HG03097 (cell line): ENCODE measurements around the gene DOK5.

Experiments used
- ATAC-seq: cut with Tn5 transposase; IDR thresholded peaks from one replicate; pipeline ENCODE4 v1.9.1; 2021; ENCODE audit not compliant: unreplicated experiment, low FRiP score

Gene DOK5

DNA sequence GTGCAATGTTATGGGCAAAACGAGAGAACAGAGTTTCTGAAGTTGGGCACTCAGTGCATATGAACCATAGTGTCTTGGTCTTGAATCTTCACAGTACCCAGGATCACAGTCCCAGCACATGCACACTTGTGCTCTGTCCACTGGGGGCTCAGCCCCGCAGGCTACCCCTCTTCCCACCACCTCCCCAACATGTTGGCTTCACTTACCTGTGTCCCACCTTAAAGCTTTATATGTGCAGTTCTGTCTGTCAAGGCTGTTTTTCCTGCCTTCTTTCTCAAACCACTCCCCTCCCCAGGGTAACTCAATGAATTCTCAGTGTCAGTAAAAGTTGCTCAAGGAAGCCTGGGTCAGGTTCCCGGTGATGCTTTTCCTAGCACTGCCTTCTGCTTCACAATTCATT is 129.9 kb downstream of the DOK5 start:
- ATAC-seq: no peak

DNA sequence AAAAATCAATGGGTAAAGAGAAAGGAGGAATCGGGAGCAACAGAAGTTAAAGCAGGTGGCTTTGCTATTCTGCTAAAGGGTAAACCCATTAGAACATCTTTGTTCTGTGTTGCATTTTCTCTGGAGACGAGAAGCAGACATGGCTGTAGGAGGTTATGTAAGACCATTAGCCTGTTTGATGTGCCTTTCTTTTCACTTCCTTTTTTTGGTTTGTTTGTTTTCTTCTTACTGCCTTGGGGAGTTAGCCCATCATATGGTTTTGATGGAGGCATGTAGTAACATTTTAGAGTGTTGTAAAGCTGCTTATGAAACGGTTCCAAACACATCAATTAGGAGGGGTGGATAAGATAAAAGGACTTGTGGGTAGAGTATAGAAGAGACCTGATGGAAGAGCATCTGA is 131.0 kb downstream of the DOK5 start:
- ATAC-seq: no peak

DNA sequence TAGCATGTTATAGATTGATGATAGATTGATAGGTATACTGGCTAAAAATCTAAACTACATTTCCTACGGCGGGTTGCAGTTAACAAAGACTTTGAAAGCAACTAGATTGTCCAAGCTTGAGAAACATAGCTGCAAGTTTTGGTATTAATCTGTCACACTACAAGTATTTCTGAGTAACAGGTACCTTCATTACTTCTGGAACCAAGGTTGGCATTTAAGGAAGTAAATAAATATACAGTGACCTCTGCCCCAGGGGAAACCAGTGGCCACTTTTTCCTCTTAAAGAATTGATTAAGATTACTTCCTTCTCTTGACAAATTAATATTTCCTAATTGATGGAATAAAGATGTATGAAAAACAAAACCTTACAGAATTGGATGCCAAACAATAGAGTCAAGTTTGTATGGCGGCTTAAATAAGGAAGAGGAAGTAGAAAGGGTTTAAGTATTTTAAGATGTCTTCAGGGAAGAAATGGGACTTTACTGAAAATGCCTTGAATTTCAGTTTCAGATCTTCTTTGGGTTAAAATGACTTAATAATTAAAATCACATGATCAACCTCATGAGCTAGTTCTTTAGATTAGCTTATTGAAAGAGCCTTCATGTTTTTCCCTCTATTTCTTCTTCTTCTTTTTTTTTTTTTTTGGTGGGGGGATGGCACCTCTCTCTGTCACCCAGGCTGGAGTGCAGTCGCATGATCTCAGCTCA is 132.8 kb downstream of the DOK5 start:
- ATAC-seq: no peak

DNA sequence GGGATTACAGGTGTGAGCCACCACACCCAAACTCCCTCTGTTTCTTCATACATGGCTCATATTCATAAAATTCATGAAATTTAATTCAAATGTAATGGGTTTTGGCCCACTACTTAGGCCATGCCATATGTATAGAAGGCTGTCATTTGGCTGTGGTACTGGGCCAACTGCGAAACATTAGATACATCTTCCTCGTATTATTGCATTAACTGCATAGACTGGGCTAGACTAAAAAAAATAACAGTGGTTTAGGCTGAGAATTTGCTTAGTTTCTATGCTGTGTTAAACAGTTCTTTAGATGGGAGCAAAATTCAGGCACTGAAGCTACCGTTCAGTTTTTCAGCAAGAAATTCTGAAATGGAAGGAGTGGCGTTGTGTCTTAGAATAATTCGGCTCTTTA is 133.6 kb downstream of the DOK5 start:
- no peak for ATAC-seq

DNA sequence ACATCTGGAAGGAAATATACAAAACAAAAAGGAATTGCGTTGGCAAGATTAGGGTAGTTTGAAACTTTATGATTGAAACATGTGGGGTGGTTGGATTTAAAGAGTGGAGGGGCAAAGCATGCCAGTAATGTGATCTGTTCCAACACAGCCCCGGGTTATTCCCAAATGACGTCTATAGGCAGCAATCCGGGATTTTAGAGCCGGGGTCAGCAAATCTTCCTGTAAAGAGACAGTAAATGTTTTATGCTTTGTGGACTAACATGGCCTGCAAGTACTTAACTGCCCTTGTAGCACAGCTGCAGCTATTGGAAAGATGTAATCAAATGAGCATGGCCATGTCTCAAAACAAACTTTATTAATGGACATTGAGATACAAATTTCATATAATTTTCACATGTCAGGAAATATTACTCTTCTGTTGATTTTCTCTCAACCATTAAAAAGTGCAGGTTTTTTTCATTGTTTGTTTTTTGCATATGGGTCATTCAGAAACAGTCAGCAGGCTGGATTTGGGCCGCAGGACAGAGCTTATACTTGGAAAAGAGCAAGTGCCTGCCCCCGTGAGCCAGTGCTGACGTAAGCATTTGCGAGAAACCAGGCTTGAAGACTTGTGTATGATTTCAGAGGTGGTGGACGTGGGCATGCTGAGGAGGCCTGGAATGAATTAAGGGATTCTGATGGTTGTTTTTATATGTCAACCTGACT is 136.5 kb downstream of the DOK5 start:
- ATAC-seq: no peak

DNA sequence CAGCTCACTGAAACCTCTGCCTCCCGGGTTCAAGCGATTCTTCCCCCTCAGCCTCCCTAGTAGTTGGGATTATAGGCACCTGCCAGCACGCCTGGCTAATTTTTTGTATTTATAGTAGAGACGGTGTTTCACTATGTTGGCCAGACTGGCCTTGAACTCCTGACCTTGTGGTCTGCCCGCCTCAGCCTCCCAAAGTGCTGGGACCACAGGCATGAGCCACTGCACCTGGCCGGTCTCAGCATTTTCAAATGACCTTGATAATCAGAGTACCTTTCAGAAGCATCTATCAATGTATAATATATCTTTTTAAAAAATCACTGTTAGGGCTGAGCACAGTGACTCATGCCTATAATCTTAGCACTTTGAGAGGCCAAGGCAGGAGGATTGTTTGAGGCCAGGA is 143.0 kb downstream of the DOK5 start:
- ATAC-seq: no peak

GRCh38 chr20:54619181-54619580 is 143.8 kb downstream of the DOK5 start:
- ATAC-seq: no peak

DNA sequence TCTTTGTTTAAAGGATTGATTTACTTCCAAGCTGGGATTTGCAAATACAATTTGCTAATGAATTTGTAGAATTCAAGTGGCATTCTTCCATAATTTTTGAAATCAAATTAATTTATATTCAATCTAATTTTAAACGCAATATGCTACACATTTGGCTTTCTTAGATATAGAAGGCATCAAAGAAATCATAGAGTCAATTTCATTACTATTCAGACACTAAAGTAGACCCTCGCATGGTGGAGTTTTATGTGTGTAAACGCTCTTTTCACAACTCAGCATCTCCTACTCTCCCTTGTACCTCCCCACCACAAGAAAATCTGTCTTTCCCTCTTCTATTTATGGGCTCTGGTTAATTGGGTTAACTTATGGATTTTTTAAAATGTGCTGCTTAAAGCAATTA is 144.3 kb downstream of the DOK5 start:
- ATAC-seq: no peak

DNA sequence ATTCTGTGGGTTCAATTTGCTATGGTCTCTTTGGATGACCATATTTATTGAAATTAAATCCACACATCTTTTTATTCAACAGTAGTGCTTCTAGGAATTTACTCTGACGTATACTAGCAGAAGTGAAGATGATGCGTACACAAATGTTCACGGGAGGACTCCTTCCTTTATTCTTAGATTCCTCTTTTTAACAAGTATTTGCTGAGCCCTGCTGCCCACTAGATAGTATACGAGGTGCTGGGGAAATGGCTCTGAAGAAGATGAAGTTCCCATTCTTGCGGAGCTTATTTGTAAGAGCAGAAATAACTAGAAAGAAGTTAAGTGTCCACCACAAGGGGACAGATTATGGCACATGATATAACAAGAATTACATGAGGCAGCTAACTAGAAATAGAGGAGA is 145.2 kb downstream of the DOK5 start:
- ATAC-seq: no peak

- no peak for ATAC-seq
These were observed 147.2 kb downstream of the DOK5 start for GRCh38 chr20:54622333-54623295.

DNA sequence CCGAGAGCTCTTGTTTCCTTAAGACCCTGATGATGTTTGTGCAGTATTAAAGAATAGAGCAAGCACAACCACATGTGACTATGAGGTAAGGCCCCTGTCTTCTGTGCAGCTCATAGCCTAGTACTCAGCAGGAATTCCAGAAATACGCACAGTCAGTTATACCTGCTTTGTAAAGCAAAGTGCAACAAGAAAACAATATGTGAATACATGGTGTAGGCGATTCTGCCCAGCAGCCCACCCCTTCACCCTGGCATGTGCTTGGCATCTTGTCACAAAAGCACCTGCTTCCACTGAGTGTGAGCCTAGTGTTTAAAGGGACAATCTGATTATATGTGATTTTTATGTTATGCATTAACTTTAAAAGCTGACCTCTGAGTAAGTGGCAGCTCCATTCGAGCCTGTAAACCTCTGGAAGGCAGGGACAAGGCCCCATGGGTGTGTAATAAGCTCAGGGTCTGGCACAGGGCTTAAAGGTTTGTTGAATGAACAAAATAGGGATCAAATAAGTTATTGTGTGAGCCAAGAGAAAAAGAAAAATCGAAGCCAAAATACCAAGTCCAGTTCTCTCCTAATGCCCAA is 148.7 kb downstream of the DOK5 start:
- no peak for ATAC-seq

DNA sequence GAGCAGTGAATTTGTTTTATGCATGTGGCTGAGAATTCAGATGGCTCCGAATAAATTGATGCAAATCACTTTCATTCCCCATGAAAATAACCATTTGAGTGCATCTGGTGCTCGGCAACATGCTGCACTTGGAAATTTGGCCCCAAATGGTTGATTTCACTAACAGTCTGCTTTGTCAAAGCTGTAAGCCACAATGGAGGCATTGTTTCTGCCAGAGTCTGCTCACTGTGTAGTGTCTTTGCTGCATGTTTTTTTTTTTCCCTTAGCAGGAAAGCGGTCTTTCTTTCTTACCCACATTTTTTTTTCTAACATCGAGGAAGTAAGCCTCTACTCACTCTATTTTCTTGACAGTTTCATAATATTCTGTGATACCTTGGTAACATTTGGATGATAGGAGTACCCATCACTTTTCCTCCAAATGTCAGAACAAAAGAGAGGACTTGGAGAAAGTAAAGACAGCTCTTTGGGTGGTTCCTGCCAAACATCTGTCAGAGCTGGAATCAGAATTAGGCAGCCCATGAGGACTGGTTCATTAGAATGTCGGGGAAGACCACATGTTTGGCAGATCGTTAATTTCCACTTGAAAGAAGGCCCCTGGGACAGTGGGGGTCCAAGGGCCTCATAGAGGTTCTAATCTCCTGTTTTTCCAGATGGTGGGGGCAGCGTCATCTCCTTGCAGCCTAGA is 149.5 kb downstream of the DOK5 start:
- ATAC-seq: no peak

DNA sequence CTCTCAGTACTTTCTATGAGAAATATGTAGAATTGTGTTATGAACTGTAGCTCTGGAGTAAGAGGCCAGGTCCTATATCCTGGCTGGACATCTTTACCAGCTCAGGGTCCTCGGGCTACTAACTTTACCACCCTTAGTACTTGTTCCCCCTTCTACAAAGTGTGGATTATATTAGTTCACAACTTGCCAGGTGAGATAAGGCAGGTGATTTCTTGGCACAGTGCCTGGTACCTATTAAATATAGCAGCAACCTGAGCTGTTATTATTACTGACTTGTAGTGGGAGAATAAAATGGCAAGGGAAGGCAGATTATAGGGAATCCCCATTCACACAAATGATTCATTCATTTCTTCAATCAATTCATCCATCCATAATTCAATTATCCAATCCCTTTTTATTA is 150.1 kb downstream of the DOK5 start:
- ATAC-seq: no peak

GRCh38 chr20:54626126-54626525 is 150.7 kb downstream of the DOK5 start:
- ATAC-seq: no peak

- no peak for ATAC-seq
These were observed 154.2 kb downstream of the DOK5 start for GRCh38 chr20:54629632-54630031.

GRCh38 chr20:54630582-54630981 is 155.2 kb downstream of the DOK5 start:
- no peak for ATAC-seq

GRCh38 chr20:54631059-54631458 is 155.7 kb downstream of the DOK5 start:
- ATAC-seq: no peak

DNA sequence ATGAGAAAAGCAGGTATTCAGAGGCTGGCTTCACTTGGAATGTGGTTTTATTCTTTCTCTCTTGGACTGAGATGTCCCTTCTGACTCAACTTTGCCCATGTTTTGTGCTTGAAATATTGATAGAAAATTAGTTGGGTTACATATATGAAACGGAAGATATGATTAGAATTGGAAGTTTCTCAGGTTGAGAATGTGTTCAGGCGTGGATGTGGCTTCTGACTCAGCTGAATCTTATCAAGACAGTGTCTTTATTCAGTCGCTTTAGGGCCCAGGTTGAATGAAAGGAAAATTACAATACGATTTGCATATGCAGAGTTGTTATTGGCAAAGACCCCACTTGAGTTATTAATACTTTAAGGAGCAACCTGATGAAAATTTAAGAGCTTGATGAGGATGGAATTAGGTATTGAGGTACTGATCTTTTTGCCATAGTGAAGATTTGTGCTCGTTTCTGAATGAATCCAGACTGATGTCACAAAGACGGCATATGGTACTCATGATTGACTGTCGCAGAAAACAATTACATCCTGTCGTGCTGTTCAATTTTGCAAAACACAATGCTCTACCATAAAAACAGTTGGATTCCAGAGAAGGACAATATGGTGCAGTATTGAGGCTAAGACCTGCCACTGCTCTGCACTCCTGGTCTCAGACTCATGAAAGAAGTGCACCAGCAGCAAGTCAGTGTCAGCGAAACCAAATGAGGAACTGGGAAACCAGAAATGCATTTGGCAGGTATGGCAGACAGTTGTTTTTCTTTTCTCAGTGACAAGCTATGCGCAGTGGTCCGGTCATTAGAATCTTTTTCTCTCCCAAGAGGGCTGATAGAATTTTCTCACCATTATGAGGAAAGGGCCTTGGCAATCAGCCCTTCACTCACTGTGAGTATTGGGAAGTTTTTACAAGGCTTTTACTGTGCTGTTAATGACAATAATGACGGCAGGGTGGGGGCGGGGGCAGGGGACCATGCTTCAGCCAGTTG is 158.3 kb downstream of the DOK5 start:
- peak; percentile 98 for ATAC-seq

- no peak for ATAC-seq
These were observed 161.2 kb downstream of the DOK5 start for GRCh38 chr20:54636575-54636974.
